AG20443 (cell line): ENCODE data around the gene PARD3B.

Source experiments
- DNase-seq: peaks from one replicate; pipeline ENCODE4 v3.0.0; 2012; ENCODE audit warnings: low spot score, mixed read lengths

PARD3B gene

GRCh38 chr2:204696124-204696523 lies 150.8 kb downstream of the PARD3B start:
- no peak for DNase-seq

GRCh38 chr2:204705243-204705932 lies 160.1 kb downstream of the PARD3B start:
- no peak for DNase-seq

- DNase-seq = peak; percentile 15
Observed at GRCh38 chr2:204706939-204707338, 161.7 kb downstream of the PARD3B start.

- DNase-seq = no peak
Observed at GRCh38 chr2:204713211-204713610, 167.9 kb downstream of the PARD3B start.

- no peak for DNase-seq
Observed at GRCh38 chr2:204715361-204715760, 170.1 kb downstream of the PARD3B start.

GRCh38 chr2:204717591-204717990 lies 172.3 kb downstream of the PARD3B start:
- no peak for DNase-seq

GRCh38 chr2:204718607-204719006 lies 173.3 kb downstream of the PARD3B start:
- no peak for DNase-seq

- DNase-seq = no peak
Observed at GRCh38 chr2:204720874-204721273, 175.6 kb downstream of the PARD3B start.

GRCh38 chr2:204722207-204722606 lies 176.9 kb downstream of the PARD3B start:
- peak; percentile 25 for DNase-seq

- DNase-seq = peak; percentile 32
Observed at GRCh38 chr2:204722691-204723090, 177.4 kb downstream of the PARD3B start.

- DNase-seq = no peak
Observed at GRCh38 chr2:204725693-204726360, 180.6 kb downstream of the PARD3B start.

GRCh38 chr2:204726831-204727230 lies 181.6 kb downstream of the PARD3B start:
- DNase-seq = no peak

- no peak for DNase-seq
Observed at GRCh38 chr2:204727368-204727767, 182.1 kb downstream of the PARD3B start.

- DNase-seq = no peak
Observed at GRCh38 chr2:204730603-204731002, 185.3 kb downstream of the PARD3B start.

GRCh38 chr2:204732019-204732418 lies 186.7 kb downstream of the PARD3B start:
- peak; percentile 19 for DNase-seq

GRCh38 chr2:204737296-204737695 lies 192.0 kb downstream of the PARD3B start:
- no peak for DNase-seq

GRCh38 chr2:204738721-204739120 lies 193.4 kb downstream of the PARD3B start:
- DNase-seq = no peak

- no peak for DNase-seq
Observed at GRCh38 chr2:204743393-204743960, 198.2 kb downstream of the PARD3B start.

GRCh38 chr2:204744506-204744905 lies 199.2 kb downstream of the PARD3B start:
- no peak for DNase-seq

- DNase-seq = no peak
Observed at GRCh38 chr2:204748286-204748685, 203.0 kb downstream of the PARD3B start.

GRCh38 chr2:204749319-204749718 lies 204.0 kb downstream of the PARD3B start:
- peak; percentile 48 for DNase-seq

- DNase-seq = no peak
Observed at GRCh38 chr2:204750389-204750788, 205.1 kb downstream of the PARD3B start.

GRCh38 chr2:204751472-204751871 lies 206.2 kb downstream of the PARD3B start:
- no peak for DNase-seq
